Gastrocnemius medialis (tissue), 4 donors: ENCODE measurements around the gene F13A1.

ENCODE experiments used
- POLR2A ChIP-seq, 2 donors: fragments of 450-650 bp; IDR thresholded peaks; one replicate each; pipeline ENCODE4 v1.6.1; 2017; ENCODE audit warnings: antibody characterized with exemption in 2 of 2, mild to moderate bottlenecking in 2 of 2, moderate library complexity in 2 of 2
- TF ChIP-seq, protein P1 (sequence below), 5 experiments: fragments of 450-650 bp in 3 of 5; fragments of 200-600 bp in 2 of 5; sonication (generic) in 2 of 5; IDR thresholded peaks in 4 of 5; conservative IDR thresholded peaks in 1 of 5; 1 replicate in 4 of 5; 2 replicates in 1 of 5; pipeline ENCODE4 v1.5.1; 2016 to 2019; ENCODE audit warnings: antibody characterized with exemption in 5 of 5, mild to moderate bottlenecking in 3 of 5, moderate library complexity in 3 of 5

DNA sequence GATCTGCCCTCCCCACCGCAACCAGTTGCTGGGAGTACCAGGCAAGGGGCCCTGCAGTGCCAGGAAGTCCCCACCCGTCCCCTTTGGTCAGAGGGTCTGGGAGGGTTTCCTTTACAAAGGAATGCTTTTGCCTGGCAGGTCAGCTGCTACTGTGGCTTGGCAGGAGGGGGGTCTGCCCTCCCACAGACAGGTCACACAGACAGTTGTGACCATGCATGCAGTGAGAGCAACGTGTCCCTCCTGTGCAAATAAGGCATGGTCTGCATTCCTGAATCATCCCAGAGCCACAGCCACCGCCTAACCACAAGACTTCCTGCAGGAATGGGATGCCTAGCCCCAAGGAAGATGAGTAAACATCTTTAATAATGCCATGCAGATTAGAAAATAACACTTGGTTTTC is 439 bp upstream of the F13A1 start:
- TF ChIP-seq, protein P1, sequence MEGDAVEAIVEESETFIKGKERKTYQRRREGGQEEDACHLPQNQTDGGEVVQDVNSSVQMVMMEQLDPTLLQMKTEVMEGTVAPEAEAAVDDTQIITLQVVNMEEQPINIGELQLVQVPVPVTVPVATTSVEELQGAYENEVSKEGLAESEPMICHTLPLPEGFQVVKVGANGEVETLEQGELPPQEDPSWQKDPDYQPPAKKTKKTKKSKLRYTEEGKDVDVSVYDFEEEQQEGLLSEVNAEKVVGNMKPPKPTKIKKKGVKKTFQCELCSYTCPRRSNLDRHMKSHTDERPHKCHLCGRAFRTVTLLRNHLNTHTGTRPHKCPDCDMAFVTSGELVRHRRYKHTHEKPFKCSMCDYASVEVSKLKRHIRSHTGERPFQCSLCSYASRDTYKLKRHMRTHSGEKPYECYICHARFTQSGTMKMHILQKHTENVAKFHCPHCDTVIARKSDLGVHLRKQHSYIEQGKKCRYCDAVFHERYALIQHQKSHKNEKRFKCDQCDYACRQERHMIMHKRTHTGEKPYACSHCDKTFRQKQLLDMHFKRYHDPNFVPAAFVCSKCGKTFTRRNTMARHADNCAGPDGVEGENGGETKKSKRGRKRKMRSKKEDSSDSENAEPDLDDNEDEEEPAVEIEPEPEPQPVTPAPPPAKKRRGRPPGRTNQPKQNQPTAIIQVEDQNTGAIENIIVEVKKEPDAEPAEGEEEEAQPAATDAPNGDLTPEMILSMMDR (IDR thresholded peaks at IDR 0.05 in 4 of 5, conservative IDR thresholded peaks at IDR 0.05 in 1 of 5) = no peak
- TF ChIP-seq POLR2A (IDR thresholded peaks at IDR 0.05) = no peak
